ENCODE data around the gene PKP4.

The PKP4 gene

DNA sequence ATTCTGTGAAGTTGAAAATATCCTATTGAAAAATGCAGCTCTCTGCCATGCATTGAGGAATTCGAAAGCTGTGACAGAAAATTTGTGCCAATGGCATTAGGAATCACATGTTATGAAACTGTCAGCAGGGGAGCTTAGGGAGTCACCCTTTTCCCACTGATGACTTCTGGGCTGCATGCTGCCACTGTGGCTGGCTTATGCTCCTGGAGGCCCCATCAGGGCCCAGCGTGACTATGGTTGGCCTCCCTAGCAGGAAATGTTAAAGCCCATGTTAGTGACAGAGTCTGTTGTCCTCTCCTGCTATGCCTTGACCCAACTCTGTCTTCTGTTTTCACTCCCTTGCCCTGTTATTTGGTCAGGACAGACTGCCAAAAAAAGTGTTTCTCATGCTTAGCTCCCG is 198.9 kb downstream of the PKP4 start:
- DNase-seq = no peak

DNA sequence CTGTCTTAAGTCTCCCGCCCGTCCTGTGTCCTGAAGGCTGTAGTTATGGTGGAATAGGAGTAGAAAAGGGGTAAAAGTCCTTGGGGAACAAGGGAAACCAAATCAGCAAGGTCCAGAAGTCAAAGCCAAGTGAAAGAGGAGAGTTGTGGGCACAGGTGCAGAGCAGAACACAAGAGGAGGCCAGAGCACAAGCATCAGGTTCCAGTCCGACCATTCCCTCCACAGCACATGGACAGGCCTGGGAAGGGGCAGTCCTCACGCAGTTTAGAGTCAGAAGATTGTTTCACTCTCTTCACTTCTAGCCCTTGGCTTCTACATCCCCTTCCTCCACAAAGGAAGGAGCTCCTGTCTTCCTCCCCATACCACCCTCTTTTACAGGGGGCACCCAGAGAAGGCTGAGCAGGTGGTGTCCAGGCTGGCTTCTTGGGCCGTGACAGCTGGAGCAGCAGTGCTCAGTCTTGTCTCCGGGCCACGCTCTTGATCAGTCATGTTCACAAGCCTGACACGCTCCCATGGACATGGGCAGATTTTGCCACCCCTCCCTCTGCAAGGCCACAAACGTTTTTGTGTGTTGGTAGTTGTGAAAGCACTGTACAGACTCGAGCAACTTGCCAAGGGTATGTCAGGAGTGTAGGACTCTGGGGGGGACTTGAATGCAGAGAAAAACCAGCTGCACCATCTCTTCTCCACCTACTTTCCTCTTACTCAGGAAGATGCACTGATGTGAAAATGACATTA is 199.9 kb downstream of the PKP4 start:
- no peak for DNase-seq

DNA sequence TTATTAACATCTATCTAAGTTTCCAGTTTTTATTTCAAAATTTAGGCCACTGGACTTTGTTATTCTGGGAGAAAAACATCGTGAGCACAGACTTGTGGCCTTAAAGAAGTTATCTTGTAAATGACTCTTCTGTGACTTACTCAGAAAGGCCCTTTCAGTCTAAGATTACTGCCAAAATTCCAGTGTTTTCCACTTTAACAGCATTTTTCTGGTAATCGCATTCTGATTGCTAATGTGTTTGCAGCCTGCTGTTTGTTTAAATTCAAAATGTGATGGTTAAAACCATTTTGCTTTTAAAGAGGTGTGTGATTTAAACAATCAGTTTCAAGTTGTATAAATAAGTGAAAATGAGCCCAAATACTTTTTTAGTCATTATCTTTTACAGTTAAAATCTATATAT is 201.6 kb downstream of the PKP4 start:
- DNase-seq = no peak

DNA sequence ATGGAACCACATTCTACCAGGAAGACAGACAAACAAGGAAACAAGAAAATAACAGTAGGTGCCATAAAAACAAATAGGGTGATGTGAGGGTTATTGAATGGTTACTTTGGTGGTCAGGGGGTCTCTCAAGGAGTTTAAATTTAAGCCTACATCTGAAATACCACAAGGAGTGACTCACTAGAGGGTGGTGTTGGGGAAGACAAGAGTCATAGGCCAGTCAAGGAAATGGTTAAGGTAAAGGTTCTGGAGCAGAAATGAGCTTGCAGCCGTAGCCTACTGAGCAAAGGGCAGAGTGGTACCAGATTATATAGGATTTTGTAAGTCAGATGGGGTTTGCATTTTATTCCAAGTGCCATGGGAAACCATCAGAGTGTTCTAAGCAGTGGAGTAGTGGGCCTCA is 202.7 kb downstream of the PKP4 start:
- no peak for DNase-seq

DNA sequence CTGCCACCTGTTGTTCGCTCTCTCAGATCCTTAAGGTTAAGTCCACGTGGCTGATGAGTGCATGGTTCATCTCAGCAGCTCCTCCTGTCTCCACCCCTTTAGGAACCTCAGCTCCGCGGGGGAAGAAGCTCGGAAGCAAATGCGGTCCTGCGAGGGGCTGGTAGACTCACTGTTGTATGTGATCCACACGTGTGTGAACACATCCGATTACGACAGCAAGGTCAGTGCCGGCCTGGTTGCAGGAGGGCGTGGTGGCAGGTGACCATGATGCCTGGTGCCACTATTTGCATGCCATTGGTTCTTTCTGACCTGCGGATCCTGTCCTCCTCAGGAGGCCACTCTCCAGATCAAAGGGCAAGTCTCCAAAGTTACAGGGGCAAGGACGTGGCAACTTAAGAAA is 204.5 kb downstream of the PKP4 start:
- no peak for DNase-seq

DNA sequence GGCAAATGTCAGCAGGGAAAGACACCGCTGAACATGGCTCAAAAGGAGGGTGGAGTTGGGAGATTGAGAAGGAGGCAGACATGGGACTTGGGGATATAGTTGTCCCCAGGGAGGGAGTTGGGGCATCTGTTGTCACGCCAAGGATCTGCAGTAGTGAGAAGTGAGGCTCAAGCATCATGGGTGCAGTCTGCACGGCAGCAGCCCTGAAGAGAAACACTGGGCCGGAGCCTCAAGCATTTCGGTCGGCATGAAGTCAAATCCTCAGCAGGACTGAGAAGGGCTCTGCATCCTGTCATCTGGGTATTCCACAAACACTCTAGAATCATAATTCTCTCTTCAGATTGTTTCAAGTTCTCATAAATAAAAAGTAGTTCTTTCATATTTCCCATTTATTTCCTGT is 205.7 kb downstream of the PKP4 start:
- DNase-seq = no peak

DNA sequence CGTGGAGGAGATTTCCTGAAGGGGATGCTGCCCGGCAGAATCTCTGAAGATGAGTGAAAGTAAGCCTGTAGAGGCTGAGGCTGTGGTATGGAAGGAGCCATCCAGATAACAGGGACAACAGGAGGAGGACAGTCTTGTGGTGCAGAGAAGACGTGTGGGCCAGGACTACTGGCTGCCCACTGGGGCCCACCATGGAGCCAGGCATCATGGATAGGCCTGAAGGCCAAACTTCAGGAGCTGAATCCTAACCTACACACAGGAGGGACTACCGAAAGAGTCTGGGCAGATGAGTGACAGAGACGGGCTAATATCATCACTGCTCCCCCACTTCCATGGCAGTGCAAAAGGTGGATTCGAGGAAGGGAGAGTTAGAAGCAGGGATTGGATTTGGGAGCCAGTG is 207.0 kb downstream of the PKP4 start:
- DNase-seq = no peak

DNA sequence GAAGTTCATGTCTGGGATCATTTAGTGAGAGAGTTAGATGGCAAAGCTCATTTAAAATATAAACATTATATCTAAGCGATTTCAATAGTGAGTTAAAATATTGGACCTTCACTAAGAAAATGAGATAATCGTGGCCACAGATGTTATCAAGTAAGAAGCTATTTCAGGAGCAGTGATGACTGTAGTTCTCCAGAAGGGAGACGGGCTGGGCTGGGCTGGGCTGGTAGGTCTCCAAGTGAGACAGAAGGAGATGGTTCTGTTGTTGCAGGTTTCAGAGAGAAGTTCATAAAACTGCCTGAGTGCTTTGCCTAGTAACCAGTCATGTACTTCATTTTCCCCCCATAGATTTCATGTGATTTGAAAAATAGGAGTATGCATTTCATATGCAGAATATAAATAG is 208.2 kb downstream of the PKP4 start:
- no peak for DNase-seq

DNA sequence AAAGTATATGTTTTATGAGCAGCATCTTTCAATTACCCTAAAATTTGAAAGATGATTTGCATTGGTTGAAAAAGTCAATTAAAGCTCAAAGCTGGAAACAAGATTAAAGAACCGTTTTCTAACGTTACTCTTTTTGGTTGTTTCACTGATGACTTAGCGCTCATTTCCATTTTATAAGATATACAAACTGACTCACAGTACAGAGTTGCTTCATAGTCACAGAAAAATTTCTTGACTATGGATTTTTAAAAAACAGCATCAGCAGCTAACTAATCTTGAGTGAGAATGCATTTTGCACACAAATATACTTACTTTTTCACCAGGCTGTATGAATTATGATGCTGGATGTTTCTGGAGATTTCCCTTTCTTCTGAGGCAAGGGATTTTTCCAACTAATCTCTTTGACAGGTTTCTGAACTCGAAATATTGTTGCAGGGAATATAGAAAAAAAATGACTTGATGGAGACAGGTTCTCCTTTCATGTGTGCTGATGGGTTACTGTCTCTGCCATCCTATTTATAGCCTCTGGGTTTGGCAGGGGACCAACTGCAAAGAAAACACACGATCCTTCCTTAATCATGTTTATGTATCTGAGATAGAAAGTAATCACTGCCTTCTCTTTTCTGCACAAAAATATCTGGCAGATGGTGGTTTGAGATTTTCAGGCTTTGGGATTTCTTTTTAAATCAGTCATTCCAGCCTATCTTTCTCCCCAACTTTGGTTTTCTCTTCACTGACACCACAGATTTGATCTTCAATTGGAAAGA is 209.0 kb downstream of the PKP4 start:
- no peak for DNase-seq

DNA sequence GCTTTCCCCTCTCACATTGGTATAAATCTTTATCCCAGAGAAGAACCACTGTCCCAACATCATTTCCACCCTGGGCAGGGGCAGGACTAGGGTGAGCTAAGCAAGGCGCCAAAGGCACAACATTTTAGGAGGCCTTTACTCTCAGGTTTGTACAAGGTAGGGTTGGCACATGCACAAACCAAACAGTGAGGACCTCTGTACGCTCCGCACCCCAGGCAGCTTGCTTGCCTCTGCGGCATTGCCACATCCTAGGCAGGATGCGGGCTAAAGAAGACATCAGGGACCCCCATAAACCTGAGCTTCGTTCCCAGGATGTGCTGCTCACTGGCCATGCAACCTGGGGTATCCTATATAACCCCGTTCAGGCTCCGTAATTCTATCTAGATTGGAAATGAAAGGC is 210.2 kb downstream of the PKP4 start:
- no peak for DNase-seq

DNA sequence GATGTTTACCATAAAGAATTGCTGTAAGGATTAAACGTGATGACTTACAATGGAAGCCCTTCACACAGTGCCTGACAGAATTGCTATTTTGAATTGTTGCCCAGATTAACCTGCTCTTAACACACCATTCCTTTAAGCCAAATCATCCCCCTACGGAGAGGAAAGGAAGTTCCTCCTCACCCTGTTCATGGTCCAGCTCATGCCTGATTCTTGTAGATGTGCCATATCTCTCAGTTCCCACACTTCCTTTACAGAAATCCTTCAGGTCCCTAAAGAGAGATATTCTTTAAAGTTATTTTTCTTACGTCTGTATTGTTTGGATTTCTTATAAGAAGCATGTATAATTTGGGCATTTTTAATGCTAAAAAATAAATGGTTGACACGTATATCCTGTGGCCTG is 210.8 kb downstream of the PKP4 start:
- DNase-seq = no peak

DNA sequence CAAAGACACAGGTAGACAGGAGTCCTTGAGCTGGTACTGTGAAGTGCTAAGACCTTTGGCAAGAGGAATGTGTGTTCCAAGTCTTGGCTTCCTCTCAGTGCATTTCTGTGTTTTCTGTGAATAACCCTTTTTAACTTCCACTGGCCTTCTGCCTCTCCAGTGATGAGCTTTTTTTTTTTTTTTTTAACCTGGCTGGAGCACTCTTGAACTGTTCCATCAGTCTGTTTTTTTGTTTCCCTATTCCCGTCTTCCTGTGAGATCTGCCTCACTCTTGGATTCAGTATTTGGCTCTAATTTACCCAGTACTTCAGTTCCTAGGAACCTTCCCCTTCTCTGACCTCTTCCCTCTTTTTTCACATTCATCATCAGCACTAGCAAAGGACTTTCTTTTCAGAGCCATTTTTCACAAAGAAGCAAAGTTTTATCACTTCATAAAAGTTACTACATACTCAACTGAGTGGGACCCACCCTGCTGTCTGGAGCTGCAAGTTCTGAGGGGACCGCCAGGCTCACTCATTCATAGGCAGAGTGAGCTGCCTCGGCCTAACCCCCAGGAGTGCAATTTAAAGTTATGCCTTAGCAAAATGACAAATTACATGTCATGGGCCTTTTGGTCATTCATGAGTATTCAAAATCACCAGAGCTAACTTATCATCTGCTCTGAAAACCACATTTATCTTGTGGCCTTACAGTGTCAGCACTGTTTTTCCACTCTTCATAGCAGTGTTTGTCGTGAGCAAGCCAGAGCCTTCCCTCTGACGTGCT is 211.4 kb downstream of the PKP4 start:
- DNase-seq = no peak

DNA sequence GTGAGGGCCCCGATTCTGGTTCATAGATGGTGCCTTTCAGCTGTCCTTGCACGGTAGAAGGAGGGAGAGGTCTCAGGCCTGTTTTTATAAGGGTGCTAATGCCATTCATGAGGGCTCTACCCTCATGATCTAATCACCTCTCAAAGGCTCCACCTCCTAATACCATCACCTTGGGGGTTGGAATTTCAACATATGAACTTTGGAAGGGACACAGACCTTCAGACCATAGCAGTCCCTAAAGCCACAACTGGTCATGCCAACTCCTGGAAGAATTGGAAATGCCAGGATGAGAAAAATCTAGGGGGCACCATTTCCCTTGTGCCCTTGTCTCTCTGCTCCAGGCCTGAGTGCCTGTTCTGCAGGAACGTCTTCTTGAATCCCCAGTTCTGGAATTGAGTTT is 213.5 kb downstream of the PKP4 start:
- DNase-seq = no peak

DNA sequence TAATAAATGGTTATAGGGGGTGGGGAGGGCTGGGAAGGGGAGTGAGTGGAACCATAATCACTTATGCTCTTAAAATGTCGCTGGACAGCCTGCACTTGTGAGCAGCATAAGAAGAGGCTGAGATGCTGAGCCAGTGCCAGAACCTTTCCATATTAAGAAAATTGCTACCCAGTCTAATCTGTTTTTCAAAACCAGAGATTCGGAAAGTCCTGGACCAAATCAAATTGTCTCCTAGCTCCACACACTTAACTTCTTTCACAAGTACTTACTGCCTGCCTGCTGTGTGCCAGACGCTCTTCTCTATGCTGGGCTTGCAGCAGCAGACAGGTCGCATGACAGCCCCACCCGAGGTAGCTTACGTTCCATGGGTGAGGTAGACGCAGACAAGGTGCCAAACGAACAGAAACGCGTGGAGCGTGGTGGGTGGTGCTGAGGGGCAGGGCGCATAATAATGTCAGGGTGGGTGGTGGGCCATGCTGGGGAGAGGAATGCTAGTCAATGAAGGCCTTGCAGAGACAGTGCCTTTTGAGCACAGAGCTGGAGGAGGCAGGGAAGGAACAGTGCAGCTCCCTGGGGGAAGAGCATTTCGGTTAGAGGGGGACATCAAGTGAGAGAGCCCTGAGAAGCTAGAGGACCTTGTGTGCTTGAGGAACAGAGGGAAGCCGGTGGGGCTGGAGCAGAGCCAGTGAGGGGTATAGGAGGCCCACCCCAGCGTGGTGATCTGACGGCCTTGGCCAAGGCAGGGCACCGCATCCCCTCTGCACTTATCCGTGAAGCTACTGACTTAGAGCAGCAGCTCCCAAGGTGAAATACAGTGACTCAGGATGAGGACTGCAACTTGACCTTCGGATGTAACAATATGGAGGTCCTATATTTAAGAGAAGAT is 214.9 kb downstream of the PKP4 start:
- peak; percentile 81 for DNase-seq

DNA sequence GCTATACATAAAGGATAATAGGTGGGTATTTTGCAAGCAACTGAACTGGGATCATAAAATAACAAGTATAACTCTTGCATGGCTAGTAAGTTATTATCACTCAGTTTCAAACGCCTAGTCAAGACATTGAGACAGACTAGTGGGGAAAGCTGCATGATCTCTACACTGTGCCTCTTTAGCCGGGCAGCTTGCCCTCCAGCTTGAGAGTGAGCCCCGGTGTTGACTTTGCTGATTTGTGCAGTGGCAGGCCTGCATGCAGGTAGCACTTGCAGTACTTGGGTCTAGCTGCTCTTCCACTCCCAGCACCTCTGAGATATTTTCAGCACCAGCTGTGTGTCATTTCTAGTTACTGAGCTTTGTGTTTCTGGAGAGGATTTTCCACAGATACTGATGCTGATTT is 219.5 kb downstream of the PKP4 start:
- no peak for DNase-seq

DNA sequence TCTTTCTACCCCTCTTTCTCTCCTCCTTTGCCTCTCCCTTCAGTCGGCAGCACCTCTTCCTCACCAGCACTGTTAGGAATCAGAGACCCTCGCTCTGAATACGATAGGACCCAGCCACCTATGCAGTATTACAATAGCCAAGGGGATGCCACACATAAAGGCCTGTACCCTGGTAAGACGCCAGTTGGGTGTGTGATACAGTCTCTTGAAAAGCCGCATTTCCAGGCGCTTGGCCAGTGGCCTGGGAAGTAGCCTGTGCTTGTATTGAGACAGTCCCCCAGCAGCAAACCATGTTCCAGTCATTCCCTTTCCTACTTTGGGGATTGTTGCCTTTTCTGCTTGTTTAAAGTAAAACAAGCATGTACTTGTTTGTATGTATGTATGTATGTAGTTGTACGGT is 219.9 kb downstream of the PKP4 start:
- no peak for DNase-seq

DNA sequence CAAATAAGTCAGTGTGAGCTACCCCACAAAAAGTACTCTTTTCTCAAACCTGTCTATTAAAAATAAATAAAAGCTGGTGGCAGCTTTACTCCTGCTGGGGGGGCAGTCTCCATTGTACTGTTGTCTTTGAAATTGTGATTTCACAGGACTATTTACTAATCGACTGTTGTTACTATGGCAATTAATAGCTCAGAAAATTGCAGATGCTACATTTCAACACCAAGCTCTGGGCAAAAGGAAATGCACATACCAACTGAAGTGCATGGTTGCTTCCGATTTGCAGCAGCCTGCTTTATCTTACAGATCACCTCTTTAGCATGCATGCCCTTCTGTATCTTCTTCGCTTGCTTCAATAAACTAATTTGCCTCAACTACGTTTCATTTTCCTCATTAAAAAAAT is 220.8 kb downstream of the PKP4 start:
- no peak for DNase-seq

DNA sequence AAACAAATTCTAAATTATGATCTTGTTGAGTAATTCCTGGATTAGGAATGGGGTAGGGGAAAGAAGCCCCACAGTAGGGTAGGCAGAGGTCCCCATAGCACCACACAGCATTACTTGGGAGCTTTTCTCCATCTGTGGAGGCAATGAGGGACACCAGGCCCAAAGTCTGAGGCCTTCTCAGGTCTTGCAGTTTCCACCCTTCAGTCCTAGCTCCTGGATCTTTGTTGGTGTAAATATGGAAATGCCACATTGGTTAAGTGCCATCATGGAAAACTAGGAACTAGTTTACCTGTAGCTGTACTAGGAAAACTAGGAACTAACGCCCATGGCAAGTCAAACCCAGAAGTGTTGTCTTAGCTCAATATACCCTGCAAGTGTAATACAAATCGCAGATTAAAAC is 225.1 kb downstream of the PKP4 start:
- DNase-seq = no peak

DNA sequence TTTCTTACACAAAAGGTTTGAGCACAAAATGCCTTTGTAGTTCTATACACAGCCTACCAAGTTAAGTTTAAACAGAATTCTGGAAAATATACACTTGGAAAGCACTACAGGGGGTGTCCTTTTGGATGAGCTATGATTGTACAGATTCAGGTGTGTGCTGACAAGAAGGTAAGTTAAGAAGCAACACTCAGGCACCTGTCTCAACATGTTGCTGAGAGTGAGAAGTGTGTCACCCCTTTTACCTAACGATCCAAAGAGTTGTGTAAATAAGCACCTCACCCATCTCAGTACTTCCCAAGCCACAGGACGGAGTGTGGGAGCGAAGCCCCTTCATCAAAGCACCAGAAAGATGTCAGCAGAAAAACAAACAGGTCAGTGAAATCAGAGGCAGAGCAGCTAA is 228.9 kb downstream of the PKP4 start:
- no peak for DNase-seq

DNA sequence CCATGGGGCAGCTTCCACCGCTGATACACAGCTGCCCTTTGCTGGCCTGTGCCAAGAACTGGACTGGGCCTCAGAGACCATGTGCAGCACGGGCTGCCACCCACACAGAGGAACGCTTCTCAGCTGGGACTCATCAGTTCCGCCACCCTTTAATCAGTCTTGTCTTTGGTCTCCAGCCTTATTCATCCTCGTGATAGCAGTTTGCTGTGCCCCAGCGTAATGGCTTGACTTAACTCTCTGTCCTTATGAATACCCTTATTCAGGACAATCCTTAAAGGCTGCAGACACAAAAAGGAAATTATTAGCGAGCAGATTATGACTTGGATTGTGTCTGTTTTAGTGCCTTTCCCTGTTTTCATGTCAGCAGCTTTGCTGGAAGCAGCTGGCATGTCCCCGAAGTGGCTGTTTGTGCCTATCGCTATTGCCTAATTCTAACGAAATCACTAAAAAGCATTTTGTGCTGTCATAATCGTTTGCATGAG is 229.5 kb downstream of the PKP4 start:
- DNase-seq = no peak

DNA sequence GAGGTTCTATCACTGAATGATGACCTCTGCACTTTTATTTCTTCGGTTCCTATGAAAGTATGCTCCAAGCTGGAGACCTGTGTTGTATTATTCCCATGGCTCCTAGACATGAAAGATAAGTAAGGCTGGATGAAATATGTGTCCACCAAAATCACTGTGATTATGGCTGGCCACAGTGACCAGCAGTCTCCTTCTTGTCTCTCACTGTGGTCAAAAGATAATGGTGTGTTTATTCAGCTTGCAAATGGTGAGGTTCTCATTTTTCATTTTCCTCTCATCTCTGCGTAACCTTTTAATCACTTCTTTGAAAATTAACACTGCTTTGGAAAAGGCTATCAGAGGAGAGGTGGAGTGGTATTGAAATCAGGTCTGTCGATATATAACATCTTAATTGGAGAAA is 230.6 kb downstream of the PKP4 start:
- no peak for DNase-seq

DNA sequence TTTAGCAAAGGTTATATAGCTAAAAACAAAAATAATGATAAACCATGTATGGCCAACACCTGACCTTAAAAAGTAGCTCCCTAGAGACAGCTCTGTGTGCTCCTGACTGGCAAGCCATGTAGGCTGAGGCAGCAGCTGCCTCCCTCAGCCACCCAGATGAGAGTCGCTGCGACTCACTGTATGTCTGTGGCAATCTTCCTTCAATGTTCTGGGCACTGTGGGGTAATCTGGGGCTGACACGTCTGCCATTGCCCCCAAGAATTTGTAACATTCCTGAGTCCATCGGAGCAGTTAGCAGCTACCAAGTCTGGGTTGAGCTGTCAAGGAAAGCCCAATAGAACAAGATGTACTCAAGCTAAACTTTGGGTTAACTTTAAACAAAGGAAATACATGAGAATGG is 232.0 kb downstream of the PKP4 start:
- DNase-seq = no peak

DNA sequence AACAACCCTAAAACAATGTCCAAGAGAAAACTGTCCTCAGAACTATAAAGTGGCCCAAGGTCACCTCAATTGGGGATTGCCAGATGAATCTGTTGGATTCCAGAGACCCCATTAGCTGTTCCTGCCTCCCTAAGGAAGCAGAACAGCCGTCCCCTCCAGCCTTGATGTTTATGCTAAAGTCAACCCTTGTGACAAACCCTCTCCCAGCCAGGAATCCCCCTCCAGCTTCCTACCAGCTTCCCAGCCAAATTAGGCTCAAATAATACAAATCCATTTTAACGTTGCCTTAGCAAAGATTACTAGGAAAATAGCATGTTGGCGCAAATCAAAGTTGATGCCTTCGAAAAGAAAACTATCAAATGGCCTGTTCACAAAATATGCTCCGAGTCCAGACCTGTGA is 232.6 kb downstream of the PKP4 start:
- DNase-seq = no peak

All from DMS79 (cell line).